ENCODE measurements around the gene MOBP.

MOBP gene

GRCh38 chr3:39463269-39463668 is 4.2 kb upstream of the MOBP start:
- no peak for DNase-seq (ENCODE audit: insufficient read length, low spot score)
- no peak for FAIRE-seq
- TF ChIP-seq POU2F2 (IDR thresholded peaks at IDR 0.05; ENCODE audit: low read depth, low read length) (no peak), SPI1 (IDR thresholded peaks at IDR 0.05; ENCODE audit: low read depth, low read length) (no peak), PAX5 (IDR thresholded peaks at IDR 0.05; ENCODE audit: insufficient read depth, low read length, severe bottlenecking) (no peak), POLR2AphosphoS5 (IDR thresholded peaks at IDR 0.05; ENCODE audit: low read depth, low read length) (no peak), POLR2A (IDR thresholded peaks at IDR 0.05; ENCODE audit: low read depth, low read length) (no peak), TAF1 (IDR thresholded peaks at IDR 0.05; ENCODE audit: low read depth, low read length) (no peak)

- FAIRE-seq, result no peak
- DNase-seq (ENCODE audit: insufficient read length, low spot score), result no peak
- TF ChIP-seq SPI1 (IDR thresholded peaks at IDR 0.05; ENCODE audit: low read depth, low read length) (no peak), TAF1 (IDR thresholded peaks at IDR 0.05; ENCODE audit: low read depth, low read length) (no peak), POLR2AphosphoS5 (IDR thresholded peaks at IDR 0.05; ENCODE audit: low read depth, low read length) (no peak), POU2F2 (IDR thresholded peaks at IDR 0.05; ENCODE audit: low read depth, low read length) (no peak), POLR2A (IDR thresholded peaks at IDR 0.05; ENCODE audit: low read depth, low read length) (no peak)
Observed at GRCh38 chr3:39466988-39467387, 492 bp upstream of the MOBP start.

GRCh38 chr3:39468108-39468436 is 592 bp downstream of the MOBP start:
- FAIRE-seq, result no peak
- no peak for TF ChIP-seq POU2F2 (IDR thresholded peaks at IDR 0.05; ENCODE audit: low read depth, low read length)
- no peak for DNase-seq (ENCODE audit: insufficient read length, low spot score)

- FAIRE-seq, result no peak
- TF ChIP-seq POLR2A (IDR thresholded peaks at IDR 0.05; ENCODE audit: low read depth, low read length) (no peak), SPI1 (IDR thresholded peaks at IDR 0.05; ENCODE audit: low read depth, low read length) (no peak), PAX5 (IDR thresholded peaks at IDR 0.05; ENCODE audit: insufficient read depth, low read length, severe bottlenecking) (no peak)
- no peak for DNase-seq (ENCODE audit: insufficient read length, low spot score)
Observed at GRCh38 chr3:39469258-39469657, 1.8 kb downstream of the MOBP start.

GRCh38 chr3:39469945-39470344 is 2.5 kb downstream of the MOBP start:
- TF ChIP-seq POU2F2 (IDR thresholded peaks at IDR 0.05; ENCODE audit: low read depth, low read length) (no peak), POLR2AphosphoS5 (IDR thresholded peaks at IDR 0.05; ENCODE audit: low read depth, low read length) (no peak), SPI1 (IDR thresholded peaks at IDR 0.05; ENCODE audit: low read depth, low read length) (no peak), TAF1 (IDR thresholded peaks at IDR 0.05; ENCODE audit: low read depth, low read length) (no peak), PAX5 (IDR thresholded peaks at IDR 0.05; ENCODE audit: insufficient read depth, low read length, severe bottlenecking) (no peak), POLR2A (IDR thresholded peaks at IDR 0.05; ENCODE audit: low read depth, low read length) (no peak)
- no peak for DNase-seq (ENCODE audit: insufficient read length, low spot score)
- FAIRE-seq, result no peak

GRCh38 chr3:39471652-39472051 is 4.2 kb downstream of the MOBP start:
- FAIRE-seq (no peak), DNase-seq (ENCODE audit: insufficient read length, low spot score) (no peak)
- TF ChIP-seq TAF1 (IDR thresholded peaks at IDR 0.05; ENCODE audit: low read depth, low read length), result no peak
- TF ChIP-seq POU2F2 (IDR thresholded peaks at IDR 0.05; ENCODE audit: low read depth, low read length), result no peak
- TF ChIP-seq POLR2A (IDR thresholded peaks at IDR 0.05; ENCODE audit: low read depth, low read length), result no peak
- TF ChIP-seq POLR2AphosphoS5 (IDR thresholded peaks at IDR 0.05; ENCODE audit: low read depth, low read length), result no peak
- no peak for TF ChIP-seq SPI1 (IDR thresholded peaks at IDR 0.05; ENCODE audit: low read depth, low read length)
- TF ChIP-seq PAX5 (IDR thresholded peaks at IDR 0.05; ENCODE audit: insufficient read depth, low read length, severe bottlenecking), result no peak

GRCh38 chr3:39473452-39474125 is 6.1 kb downstream of the MOBP start:
- TF ChIP-seq SPI1 (IDR thresholded peaks at IDR 0.05; ENCODE audit: low read depth, low read length) (no peak), POLR2AphosphoS5 (IDR thresholded peaks at IDR 0.05; ENCODE audit: low read depth, low read length) (no peak), TAF1 (IDR thresholded peaks at IDR 0.05; ENCODE audit: low read depth, low read length) (no peak), POU2F2 (IDR thresholded peaks at IDR 0.05; ENCODE audit: low read depth, low read length) (no peak), POLR2A (IDR thresholded peaks at IDR 0.05; ENCODE audit: low read depth, low read length) (no peak), PAX5 (IDR thresholded peaks at IDR 0.05; ENCODE audit: insufficient read depth, low read length, severe bottlenecking) (no peak)
- DNase-seq (ENCODE audit: insufficient read length, low spot score) (no peak), FAIRE-seq (no peak)

- DNase-seq (ENCODE audit: insufficient read length, low spot score) (no peak), FAIRE-seq (no peak)
- no peak for TF ChIP-seq POLR2AphosphoS5 (IDR thresholded peaks at IDR 0.05; ENCODE audit: low read depth, low read length)
- TF ChIP-seq PAX5 (IDR thresholded peaks at IDR 0.05; ENCODE audit: insufficient read depth, low read length, severe bottlenecking), result no peak
- TF ChIP-seq TAF1 (IDR thresholded peaks at IDR 0.05; ENCODE audit: low read depth, low read length), result no peak
- no peak for TF ChIP-seq SPI1 (IDR thresholded peaks at IDR 0.05; ENCODE audit: low read depth, low read length)
- TF ChIP-seq POU2F2 (IDR thresholded peaks at IDR 0.05; ENCODE audit: low read depth, low read length), result no peak
Observed at GRCh38 chr3:39474126-39474515, 6.6 kb downstream of the MOBP start.

- DNase-seq (ENCODE audit: insufficient read length, low spot score) (no peak), FAIRE-seq (no peak)
- TF ChIP-seq SPI1 (IDR thresholded peaks at IDR 0.05; ENCODE audit: low read depth, low read length) (no peak), PAX5 (IDR thresholded peaks at IDR 0.05; ENCODE audit: insufficient read depth, low read length, severe bottlenecking) (no peak), POU2F2 (IDR thresholded peaks at IDR 0.05; ENCODE audit: low read depth, low read length) (no peak), POLR2A (IDR thresholded peaks at IDR 0.05; ENCODE audit: low read depth, low read length) (no peak), POLR2AphosphoS5 (IDR thresholded peaks at IDR 0.05; ENCODE audit: low read depth, low read length) (no peak), TAF1 (IDR thresholded peaks at IDR 0.05; ENCODE audit: low read depth, low read length) (no peak)
Observed at GRCh38 chr3:39476783-39477182, 9.3 kb downstream of the MOBP start.

- FAIRE-seq (no peak), DNase-seq (ENCODE audit: insufficient read length, low spot score) (no peak)
- TF ChIP-seq POLR2AphosphoS5 (IDR thresholded peaks at IDR 0.05; ENCODE audit: low read depth, low read length) (no peak), POU2F2 (IDR thresholded peaks at IDR 0.05; ENCODE audit: low read depth, low read length) (no peak), PAX5 (IDR thresholded peaks at IDR 0.05; ENCODE audit: insufficient read depth, low read length, severe bottlenecking) (no peak), SPI1 (IDR thresholded peaks at IDR 0.05; ENCODE audit: low read depth, low read length) (no peak), TAF1 (IDR thresholded peaks at IDR 0.05; ENCODE audit: low read depth, low read length) (no peak), POLR2A (IDR thresholded peaks at IDR 0.05; ENCODE audit: low read depth, low read length) (no peak)
Observed at GRCh38 chr3:39478226-39478625, 10.7 kb downstream of the MOBP start.
